ENCODE results near the gene TMBIM6.

Gene TMBIM6

DNA sequence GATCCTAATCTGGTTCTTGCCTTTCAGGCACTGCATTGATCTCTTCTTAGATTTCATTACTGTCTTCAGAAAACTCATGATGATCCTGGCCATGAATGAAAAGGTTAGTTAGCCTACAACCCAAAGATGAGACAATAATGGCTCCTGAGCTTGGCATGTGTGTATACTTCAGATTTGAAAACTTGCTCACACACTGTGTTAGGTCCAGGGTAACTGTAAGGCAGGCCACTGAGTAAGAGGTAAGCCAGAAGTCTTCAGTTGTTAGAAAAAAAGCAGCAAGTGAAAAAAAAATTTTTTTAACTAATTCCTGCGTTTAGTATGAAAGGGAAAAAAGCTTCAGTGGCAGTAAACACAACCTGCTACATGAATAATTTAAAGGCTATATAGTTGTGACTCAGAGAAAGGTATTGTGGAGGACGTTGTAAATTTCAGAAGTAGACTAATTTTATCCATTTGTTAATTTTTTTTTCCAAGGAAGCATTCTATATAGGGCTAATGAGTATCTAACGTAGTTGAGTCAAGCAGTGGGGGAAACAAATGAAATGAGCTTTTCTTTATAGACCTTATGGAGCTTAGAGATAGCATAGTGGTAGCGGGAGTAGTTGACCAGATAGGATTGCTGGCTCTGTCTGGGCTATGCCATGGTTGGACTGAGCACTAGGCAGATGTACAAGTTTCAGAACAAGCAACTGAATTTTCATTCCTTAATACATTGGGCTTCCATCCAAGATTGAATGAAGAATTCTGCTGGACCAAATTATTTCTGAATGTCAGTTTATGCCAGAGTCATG is 20.5 kb downstream of the TMBIM6 start:
- no peaks in the 10 kb centered on the region for H3K27me3 ChIP-seq (replicated peaks; ENCODE audit: insufficient read depth, low read length)
- H3K4me1 ChIP-seq (ENCODE audit: low read length) = peaks cover 27% of the 10 kb centered on the region
- H3F3A ChIP-seq (ENCODE audit: insufficient read depth, low read length) = peaks cover 16% of the 10 kb centered on the region
- H3K9me3 ChIP-seq (replicated peaks; ENCODE audit: insufficient read depth, low read length) = no peaks in the 10 kb centered on the region
- peaks cover 28% of the 10 kb centered on the region for H3K79me2 ChIP-seq (ENCODE audit: low read length)
- no peak overlapping the region; the same call in 1 of the 2 replicates for H3K4me2 ChIP-seq (ENCODE audit: low read depth, low read length)
- TF ChIP-seq EZH2phosphoT487 (IDR thresholded peaks at IDR 0.05; ENCODE audit: low read length) (no peak), EZH2 (optimal IDR thresholded peaks at IDR 0.05; ENCODE audit: low read depth, low read length) (no peak)
- TF ChIP-seq, protein P1, sequence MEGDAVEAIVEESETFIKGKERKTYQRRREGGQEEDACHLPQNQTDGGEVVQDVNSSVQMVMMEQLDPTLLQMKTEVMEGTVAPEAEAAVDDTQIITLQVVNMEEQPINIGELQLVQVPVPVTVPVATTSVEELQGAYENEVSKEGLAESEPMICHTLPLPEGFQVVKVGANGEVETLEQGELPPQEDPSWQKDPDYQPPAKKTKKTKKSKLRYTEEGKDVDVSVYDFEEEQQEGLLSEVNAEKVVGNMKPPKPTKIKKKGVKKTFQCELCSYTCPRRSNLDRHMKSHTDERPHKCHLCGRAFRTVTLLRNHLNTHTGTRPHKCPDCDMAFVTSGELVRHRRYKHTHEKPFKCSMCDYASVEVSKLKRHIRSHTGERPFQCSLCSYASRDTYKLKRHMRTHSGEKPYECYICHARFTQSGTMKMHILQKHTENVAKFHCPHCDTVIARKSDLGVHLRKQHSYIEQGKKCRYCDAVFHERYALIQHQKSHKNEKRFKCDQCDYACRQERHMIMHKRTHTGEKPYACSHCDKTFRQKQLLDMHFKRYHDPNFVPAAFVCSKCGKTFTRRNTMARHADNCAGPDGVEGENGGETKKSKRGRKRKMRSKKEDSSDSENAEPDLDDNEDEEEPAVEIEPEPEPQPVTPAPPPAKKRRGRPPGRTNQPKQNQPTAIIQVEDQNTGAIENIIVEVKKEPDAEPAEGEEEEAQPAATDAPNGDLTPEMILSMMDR (IDR thresholded peaks at IDR 0.05; ENCODE audit: low read length) = no peak
- H2AFZ ChIP-seq (ENCODE audit: low read length) = no peak overlapping the region
- no peak overlapping the region for H3K4me3 ChIP-seq (ENCODE audit: low read length)
- H3K27ac ChIP-seq (ENCODE audit: low read length) = peak overlapping the region; percentile 19; the same call in 1 of the 2 replicates
- no peaks in the 10 kb centered on the region for H3K9me2 ChIP-seq (replicated peaks; ENCODE audit: insufficient read depth, low read length)
- no peak for DNase-seq
- no peaks in the 10 kb centered on the region; the same call in 1 of the 2 replicates for H4K20me1 ChIP-seq (ENCODE audit: insufficient read depth, low read length)
- H3K9ac ChIP-seq (ENCODE audit: low read length) = no peak overlapping the region
- peaks cover 24% of the 10 kb centered on the region for H3K36me3 ChIP-seq (replicated peaks; ENCODE audit: insufficient read depth, low read length)

DNA sequence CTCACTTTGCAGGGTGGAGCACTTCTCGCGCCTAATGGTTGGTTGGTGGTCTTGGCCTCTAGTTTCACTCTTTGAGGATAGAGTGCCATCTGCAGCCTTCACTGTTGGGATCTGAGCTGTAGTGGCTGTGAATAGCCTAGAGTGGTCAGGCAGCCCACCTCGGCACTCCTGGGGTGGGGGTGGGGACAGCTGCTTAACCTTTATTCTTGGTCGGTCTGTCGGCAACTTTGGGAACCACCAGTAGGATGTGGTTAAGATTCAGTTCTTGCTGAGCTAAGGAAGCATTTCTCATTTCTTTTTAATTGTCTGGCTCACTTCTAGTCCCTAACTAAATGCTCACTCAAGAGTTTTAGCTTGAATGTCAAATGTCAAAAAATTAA is 21.1 kb downstream of the TMBIM6 start:
- H3K9me2 ChIP-seq (replicated peaks; ENCODE audit: insufficient read depth, low read length) = no peaks in the 10 kb centered on the region
- no peak overlapping the region for H3K9ac ChIP-seq (ENCODE audit: low read length)
- H3K79me2 ChIP-seq (ENCODE audit: low read length) = peaks cover 22% of the 10 kb centered on the region
- H3K9me3 ChIP-seq (replicated peaks; ENCODE audit: insufficient read depth, low read length) = no peaks in the 10 kb centered on the region
- TF ChIP-seq, protein P1 (IDR thresholded peaks at IDR 0.05; ENCODE audit: low read length) = no peak
- TF ChIP-seq EZH2 (optimal IDR thresholded peaks at IDR 0.05; ENCODE audit: low read depth, low read length) = no peak
- no peak for TF ChIP-seq EZH2phosphoT487 (IDR thresholded peaks at IDR 0.05; ENCODE audit: low read length)
- no peak overlapping the region; the same call in 1 of the 2 replicates for H3K4me2 ChIP-seq (ENCODE audit: low read depth, low read length)
- no peak overlapping the region for H3K4me3 ChIP-seq (ENCODE audit: low read length)
- peak overlapping the region; percentile 19; the same call in 1 of the 2 replicates for H3K27ac ChIP-seq (ENCODE audit: low read length)
- peak; percentile 27 for DNase-seq
- H2AFZ ChIP-seq (ENCODE audit: low read length) = no peak overlapping the region
- peaks cover 19% of the 10 kb centered on the region for H3F3A ChIP-seq (ENCODE audit: insufficient read depth, low read length)
- H3K4me1 ChIP-seq (ENCODE audit: low read length) = peaks cover 21% of the 10 kb centered on the region
- H3K27me3 ChIP-seq (replicated peaks; ENCODE audit: insufficient read depth, low read length) = no peaks in the 10 kb centered on the region
- no peaks in the 10 kb centered on the region; the same call in 1 of the 2 replicates for H4K20me1 ChIP-seq (ENCODE audit: insufficient read depth, low read length)
- H3K36me3 ChIP-seq (replicated peaks; ENCODE audit: insufficient read depth, low read length) = peaks cover 21% of the 10 kb centered on the region

GRCh38 chr12:49763006-49763591 is 21.7 kb downstream of the TMBIM6 start:
- Histone ChIP-seq H3K9ac (ENCODE audit: low read length) (no peak overlapping the region), H3K4me1 (ENCODE audit: low read length) (peaks cover 18% of the 10 kb centered on the region), H3K9me2 (replicated peaks; ENCODE audit: insufficient read depth, low read length) (no peaks in the 10 kb centered on the region), H3K27ac (ENCODE audit: low read length) (peak overlapping the region; percentile 19; the same call in 1 of the 2 replicates), H3K4me2 (ENCODE audit: low read depth, low read length) (no peak overlapping the region; the same call in 1 of the 2 replicates), H3K36me3 (replicated peaks; ENCODE audit: insufficient read depth, low read length) (peaks cover 21% of the 10 kb centered on the region), H4K20me1 (ENCODE audit: insufficient read depth, low read length) (no peaks in the 10 kb centered on the region; the same call in 1 of the 2 replicates), H3K27me3 (replicated peaks; ENCODE audit: insufficient read depth, low read length) (no peaks in the 10 kb centered on the region), H3K9me3 (replicated peaks; ENCODE audit: insufficient read depth, low read length) (no peaks in the 10 kb centered on the region), H3K79me2 (ENCODE audit: low read length) (peaks cover 16% of the 10 kb centered on the region), H3K4me3 (ENCODE audit: low read length) (no peak overlapping the region), H2AFZ (ENCODE audit: low read length) (no peak overlapping the region), H3F3A (ENCODE audit: insufficient read depth, low read length) (peaks cover 21% of the 10 kb centered on the region)
- peak; percentile 34 for DNase-seq
- TF ChIP-seq EZH2 (optimal IDR thresholded peaks at IDR 0.05; ENCODE audit: low read depth, low read length) = no peak
- TF ChIP-seq EZH2phosphoT487 (IDR thresholded peaks at IDR 0.05; ENCODE audit: low read length) = no peak
- TF ChIP-seq, protein P1 (IDR thresholded peaks at IDR 0.05; ENCODE audit: low read length) = peak; percentile 71
